Ovary (tissue), 9 donors: Measurements from ENCODE around the gene NFE2L1. TPM values are rescaled to one million over a fixed set of nuclear protein-coding genes. Genes with fewer than 3 reads are reported as not detected.

ENCODE experiments used
- DNase-seq, 5 donors: peaks; one replicate each; pipeline ENCODE4 v3.0.0-alpha.2; 2019 to 2020
- H3K27ac ChIP-seq, 2 donors: fragments of 200-600 bp; one replicate each; pipeline versions ENCODE4 v1.5.1 to v1.8.0; 2019 to 2022
- H3K27me3 ChIP-seq: fragments of 200-600 bp; one replicate; pipeline ENCODE4 v1.8.0; 2022
- H3K36me3 ChIP-seq: fragments of 200-600 bp; sonication (generic); one replicate; pipeline ENCODE4 v1.5.1; 2019
- H3K4me1 ChIP-seq: one replicate; pipeline ENCODE4 v1.8.1; 2013; ENCODE audit warnings: mild to moderate bottlenecking, moderate library complexity; ENCODE audit not compliant: insufficient read depth
- H3K4me3 ChIP-seq: fragments of 200-600 bp; sonication (generic); one replicate; pipeline ENCODE4 v1.5.1; 2017
- H3K9me3 ChIP-seq, 2 donors: fragments of 200-600 bp in 1 of 2; sonication (generic) in 1 of 2; one replicate each; pipeline versions ENCODE4 v1.5.1 to v1.8.1; 2013 to 2019; ENCODE audit warnings: mild to moderate bottlenecking in 1 of 2, moderate library complexity in 1 of 2
- EP300 ChIP-seq: sonication (generic); formaldehyde crosslinking; IDR thresholded peaks from one replicate; pipeline ENCODE4 v1.6.1; 2017; ENCODE audit warnings: antibody characterized with exemption
- POLR2A ChIP-seq: fragments of 450-650 bp; IDR thresholded peaks from one replicate; pipeline ENCODE4 v1.6.1; 2017; ENCODE audit warnings: antibody characterized with exemption, mild to moderate bottlenecking, moderate library complexity
- WGBS, 3 donors: extraction: QIAGEN DNeasy Blood & Tissue Kit in 1 of 3; methylation state at CpG; one replicate each; pipeline versions ENCODE4 v1.1.5 to v1.1.7; 2013 to 2017; 5-methylcytosine and 5-hydroxymethylcytosine counted together
- intact Hi-C, 4 donors: fragments of 100-400 bp; cut with DNase I; formaldehyde crosslinking; loops; one replicate each; pipeline versions ENCODE4 v1.11.0 to v1.15.1; 2022 to 2023
- polyA plus RNA-seq, 2 donors: library from polyadenylated mRNA; stranded (reverse); fragments of 200-250 nt in 1 of 2; fragments of 350-450 nt in 1 of 2; fragmentation: Illumina TruSeq in 1 of 2; extraction: RNeasy Lipid Tissue Mini Kit (QIAGEN cat#74804) in 1 of 2; gene quantifications; one replicate each; pipeline ENCODE4 v1.2.3, GENCODE V29; 2013 to 2014
- total RNA-seq, 7 donors: library from RNA; depleted of rRNA in 2 of 7; stranded (reverse); fragments of >200 nt in 2 of 7; fragmentation: NEBNext Ultra II Directional in 3 of 7; extraction: Animal tissue kit (Norgen Biotek cat#: 25700) in 3 of 7; gene quantifications; one replicate each; pipeline versions ENCODE4 v1.1.0 to v1.2.4, GENCODE V29; 2016 to 2023
- TF ChIP-seq, protein P1 (sequence below), 3 donors: fragments of 450-650 bp in 2 of 3; fragments of 200-600 bp in 1 of 3; IDR thresholded peaks; one replicate each; pipeline versions ENCODE4 v1.5.1 to v1.8.0; 2016 to 2022; ENCODE audit warnings: antibody characterized with exemption in 3 of 3, mild to moderate bottlenecking in 1 of 3
- donor health status: DM: no; HTN: no; CAD: no; lungs with moderate emphysema.
- donor health status: DM: no; HTN: no; CAD: no.
- donor health status: Bipolar disorder and iron deficiency.
- donor health status: DM: yes; HTN: yes; CAD: no.
- donor health status: DM: no; HTN: no; CAD: no.
- donor health status: DM: yes; HTN: yes; CAD: no.

NFE2L1 gene
- total and polyA plus RNA-seq, 9 donors = 80.0 to 577 (median 165) TPM

- intact Hi-C loops = no loop called here
- DNase-seq = no peak
- no peaks in the 10 kb centered on the region for H3K36me3 ChIP-seq
- no peaks in the 10 kb centered on the region for H3K4me1 ChIP-seq
- no peak overlapping the region for H3K27ac ChIP-seq
- H3K9me3 ChIP-seq = no peaks in the 10 kb centered on the region
- H3K4me3 ChIP-seq = no peak overlapping the region
- no peaks in the 10 kb centered on the region for H3K27me3 ChIP-seq
- no peak for TF ChIP-seq POLR2A
- 62 to 73% (median 62%) methylated on average over 4 of the region's 4 CpGs for WGBS, 3 donors
Observed at GRCh38 chr17:48002266-48002915, 45.8 kb upstream of the NFE2L1 start.

- Histone ChIP-seq H3K9me3 (no peaks in the 10 kb centered on the region), H3K27ac (no peak overlapping the region), H3K4me1 (no peaks in the 10 kb centered on the region), H3K36me3 (no peaks in the 10 kb centered on the region), H3K4me3 (no peak overlapping the region), H3K27me3 (no peaks in the 10 kb centered on the region)
- no peak for TF ChIP-seq POLR2A
- TF ChIP-seq EP300 = no peak
- TF ChIP-seq, protein P1, sequence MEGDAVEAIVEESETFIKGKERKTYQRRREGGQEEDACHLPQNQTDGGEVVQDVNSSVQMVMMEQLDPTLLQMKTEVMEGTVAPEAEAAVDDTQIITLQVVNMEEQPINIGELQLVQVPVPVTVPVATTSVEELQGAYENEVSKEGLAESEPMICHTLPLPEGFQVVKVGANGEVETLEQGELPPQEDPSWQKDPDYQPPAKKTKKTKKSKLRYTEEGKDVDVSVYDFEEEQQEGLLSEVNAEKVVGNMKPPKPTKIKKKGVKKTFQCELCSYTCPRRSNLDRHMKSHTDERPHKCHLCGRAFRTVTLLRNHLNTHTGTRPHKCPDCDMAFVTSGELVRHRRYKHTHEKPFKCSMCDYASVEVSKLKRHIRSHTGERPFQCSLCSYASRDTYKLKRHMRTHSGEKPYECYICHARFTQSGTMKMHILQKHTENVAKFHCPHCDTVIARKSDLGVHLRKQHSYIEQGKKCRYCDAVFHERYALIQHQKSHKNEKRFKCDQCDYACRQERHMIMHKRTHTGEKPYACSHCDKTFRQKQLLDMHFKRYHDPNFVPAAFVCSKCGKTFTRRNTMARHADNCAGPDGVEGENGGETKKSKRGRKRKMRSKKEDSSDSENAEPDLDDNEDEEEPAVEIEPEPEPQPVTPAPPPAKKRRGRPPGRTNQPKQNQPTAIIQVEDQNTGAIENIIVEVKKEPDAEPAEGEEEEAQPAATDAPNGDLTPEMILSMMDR (IDR thresholded peaks at IDR 0.05) = no peak
- WGBS, 3 donors = 60 to 63% (median 62%) methylated on average over 7 of the region's 7 CpGs
- intact Hi-C loops = no loop called here
- DNase-seq = no peak
Observed at GRCh38 chr17:48002916-48003416, 45.2 kb upstream of the NFE2L1 start.

GRCh38 chr17:48003417-48004151 lies 44.6 kb upstream of the NFE2L1 start:
- H3K27me3 ChIP-seq = no peaks in the 10 kb centered on the region
- no peaks in the 10 kb centered on the region for H3K4me1 ChIP-seq
- no peak overlapping the region for H3K27ac ChIP-seq
- no peaks in the 10 kb centered on the region for H3K9me3 ChIP-seq
- TF ChIP-seq EP300 (no peak), POLR2A (no peak)
- TF ChIP-seq, protein P1 (IDR thresholded peaks at IDR 0.05) = no peak
- DNase-seq = no peak
- intact Hi-C loops = no loop called here
- 73 to 83% (median 73%) methylated on average over 17 of the region's 17 CpGs for WGBS, 3 donors
- no peaks in the 10 kb centered on the region for H3K36me3 ChIP-seq
- no peak overlapping the region for H3K4me3 ChIP-seq

GRCh38 chr17:48004983-48005382 lies 43.2 kb upstream of the NFE2L1 start:
- no peak overlapping the region for H3K27ac ChIP-seq
- WGBS, 3 donors = 46 to 51% (median 48%) methylated on average over 3 of the region's 3 CpGs
- no peaks in the 10 kb centered on the region for H3K9me3 ChIP-seq
- H3K27me3 ChIP-seq = no peaks in the 10 kb centered on the region
- H3K36me3 ChIP-seq = no peaks in the 10 kb centered on the region
- DNase-seq = no peak
- H3K4me3 ChIP-seq = no peak overlapping the region
- no peaks in the 10 kb centered on the region for H3K4me1 ChIP-seq
- TF ChIP-seq POLR2A (no peak), EP300 (no peak)
- TF ChIP-seq, protein P1 (IDR thresholded peaks at IDR 0.05) = no peak
- intact Hi-C loops = no loop called here
